ENCODE data around the gene TMEM44. TPM values are rescaled to one million over a fixed set of nuclear protein-coding genes. Genes with fewer than 3 reads are reported as not detected.

TMEM44 gene
- total RNA-seq, 1 donor from 2014 or later: 35.3 TPM

- Mint-ChIP-seq H3K4me3 (ENCODE audit: unreplicated experiment) (no peak overlapping the region), H3K27me3 (ENCODE audit: unreplicated experiment) (peaks cover 1% of the 10 kb centered on the region), H3K4me1 (ENCODE audit: low read depth, unreplicated experiment) (no peaks in the 10 kb centered on the region), H3K27ac (ENCODE audit: unreplicated experiment) (no peak overlapping the region), H3K36me3 (ENCODE audit: unreplicated experiment) (peaks cover 7% of the 10 kb centered on the region), H3K9me3 (ENCODE audit: unreplicated experiment) (peaks cover 1% of the 10 kb centered on the region)
- TF ChIP-seq, protein P1, sequence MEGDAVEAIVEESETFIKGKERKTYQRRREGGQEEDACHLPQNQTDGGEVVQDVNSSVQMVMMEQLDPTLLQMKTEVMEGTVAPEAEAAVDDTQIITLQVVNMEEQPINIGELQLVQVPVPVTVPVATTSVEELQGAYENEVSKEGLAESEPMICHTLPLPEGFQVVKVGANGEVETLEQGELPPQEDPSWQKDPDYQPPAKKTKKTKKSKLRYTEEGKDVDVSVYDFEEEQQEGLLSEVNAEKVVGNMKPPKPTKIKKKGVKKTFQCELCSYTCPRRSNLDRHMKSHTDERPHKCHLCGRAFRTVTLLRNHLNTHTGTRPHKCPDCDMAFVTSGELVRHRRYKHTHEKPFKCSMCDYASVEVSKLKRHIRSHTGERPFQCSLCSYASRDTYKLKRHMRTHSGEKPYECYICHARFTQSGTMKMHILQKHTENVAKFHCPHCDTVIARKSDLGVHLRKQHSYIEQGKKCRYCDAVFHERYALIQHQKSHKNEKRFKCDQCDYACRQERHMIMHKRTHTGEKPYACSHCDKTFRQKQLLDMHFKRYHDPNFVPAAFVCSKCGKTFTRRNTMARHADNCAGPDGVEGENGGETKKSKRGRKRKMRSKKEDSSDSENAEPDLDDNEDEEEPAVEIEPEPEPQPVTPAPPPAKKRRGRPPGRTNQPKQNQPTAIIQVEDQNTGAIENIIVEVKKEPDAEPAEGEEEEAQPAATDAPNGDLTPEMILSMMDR (IDR thresholded peaks at IDR 0.05; ENCODE audit: partially characterized antibody, unreplicated experiment): no peak
- no peak for DNase-seq
Measured at GRCh38 chr3:194543550-194543949, 89.7 kb downstream of the TMEM44 start.

DNA sequence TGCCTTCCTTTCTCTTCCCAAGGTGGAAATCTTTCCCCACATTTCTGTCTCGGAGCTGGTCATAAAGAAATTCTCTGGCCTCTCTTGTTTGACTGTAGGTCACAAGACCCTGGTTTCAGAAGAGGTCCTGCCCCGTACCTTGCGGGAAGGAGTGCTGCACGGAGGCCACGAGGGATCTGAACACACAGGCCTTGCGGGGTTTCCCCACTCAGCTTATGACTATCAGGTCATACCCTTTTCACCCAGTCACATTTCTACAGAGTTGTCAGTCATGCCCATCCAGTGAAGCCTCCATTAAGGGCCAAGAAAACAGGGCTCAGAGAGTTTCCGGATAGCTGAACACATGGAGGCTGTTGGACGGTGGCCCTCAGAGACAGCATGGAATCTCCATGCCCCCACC, 91.7 kb downstream of the TMEM44 start:
- Mint-ChIP-seq H3K36me3 (ENCODE audit: unreplicated experiment) (no peaks in the 10 kb centered on the region), H3K27ac (ENCODE audit: unreplicated experiment) (no peak overlapping the region), H3K4me1 (ENCODE audit: low read depth, unreplicated experiment) (no peaks in the 10 kb centered on the region), H3K9me3 (ENCODE audit: unreplicated experiment) (peaks cover 2% of the 10 kb centered on the region), H3K4me3 (ENCODE audit: unreplicated experiment) (no peak overlapping the region), H3K27me3 (ENCODE audit: unreplicated experiment) (peaks cover 2% of the 10 kb centered on the region)
- DNase-seq: no peak
- TF ChIP-seq, protein P1 (IDR thresholded peaks at IDR 0.05; ENCODE audit: partially characterized antibody, unreplicated experiment): no peak

DNA sequence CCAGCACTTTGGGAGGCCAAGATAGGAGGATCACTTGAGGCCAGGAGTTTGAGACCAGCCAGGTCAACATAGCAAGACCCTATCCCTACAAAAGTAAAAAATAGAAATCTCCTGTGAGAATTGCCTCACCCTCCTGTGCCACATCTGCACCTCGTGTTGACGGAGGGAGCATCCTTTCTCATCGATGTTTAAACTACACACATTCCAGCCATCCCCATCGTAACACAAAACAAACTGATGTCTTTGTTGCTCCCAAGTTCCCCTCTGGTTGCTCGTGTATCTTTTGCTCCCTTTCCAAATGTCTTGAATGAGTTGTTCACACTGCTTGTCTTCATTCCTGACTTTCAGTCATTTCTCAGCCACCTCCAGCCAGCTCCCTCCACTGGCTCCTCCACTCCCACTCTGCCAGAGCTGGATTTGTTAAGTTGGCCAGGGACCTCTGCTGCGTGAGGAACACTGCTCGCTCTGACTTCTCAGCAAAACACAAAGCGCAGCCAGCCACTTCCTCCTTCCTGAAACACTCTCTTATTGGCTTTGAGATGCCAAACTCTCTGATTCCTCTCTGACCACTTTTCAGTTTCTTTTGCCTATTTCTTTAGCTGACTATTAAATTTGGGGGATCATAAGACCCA, 92.8 kb downstream of the TMEM44 start:
- H3K27me3 Mint-ChIP-seq (ENCODE audit: unreplicated experiment): peaks cover 3% of the 10 kb centered on the region
- peaks cover 3% of the 10 kb centered on the region for H3K9me3 Mint-ChIP-seq (ENCODE audit: unreplicated experiment)
- H3K4me3 Mint-ChIP-seq (ENCODE audit: unreplicated experiment): no peak overlapping the region
- no peak for DNase-seq
- TF ChIP-seq, protein P1 (IDR thresholded peaks at IDR 0.05; ENCODE audit: partially characterized antibody, unreplicated experiment): no peak
- H3K36me3 Mint-ChIP-seq (ENCODE audit: unreplicated experiment): no peaks in the 10 kb centered on the region
- H3K4me1 Mint-ChIP-seq (ENCODE audit: low read depth, unreplicated experiment): no peaks in the 10 kb centered on the region
- H3K27ac Mint-ChIP-seq (ENCODE audit: unreplicated experiment): no peak overlapping the region

DNA sequence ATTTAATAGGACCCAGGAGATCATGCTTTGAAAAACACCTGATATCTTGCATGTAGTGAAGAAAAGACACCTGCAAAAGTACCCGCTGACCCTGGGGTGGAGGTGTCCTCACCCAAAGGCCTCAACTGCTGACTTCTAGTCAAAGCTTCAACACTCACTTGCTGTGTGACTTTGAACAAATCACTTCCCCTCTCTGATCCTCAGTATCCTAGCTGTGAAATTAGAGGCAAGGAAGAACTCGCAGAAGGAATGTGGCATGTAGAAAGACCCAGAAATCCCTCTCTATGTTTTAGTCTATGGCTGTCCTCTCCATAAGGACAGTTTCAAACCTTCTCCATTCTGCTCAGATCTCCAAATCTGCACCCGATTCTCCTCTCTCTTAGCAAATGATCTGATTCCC, 93.7 kb downstream of the TMEM44 start:
- DNase-seq: no peak
- Mint-ChIP-seq H3K9me3 (ENCODE audit: unreplicated experiment) (peaks cover 3% of the 10 kb centered on the region), H3K27me3 (ENCODE audit: unreplicated experiment) (peaks cover 2% of the 10 kb centered on the region), H3K4me3 (ENCODE audit: unreplicated experiment) (no peak overlapping the region), H3K27ac (ENCODE audit: unreplicated experiment) (no peak overlapping the region), H3K36me3 (ENCODE audit: unreplicated experiment) (peaks cover 8% of the 10 kb centered on the region), H3K4me1 (ENCODE audit: low read depth, unreplicated experiment) (no peaks in the 10 kb centered on the region)
- TF ChIP-seq, protein P1 (IDR thresholded peaks at IDR 0.05; ENCODE audit: partially characterized antibody, unreplicated experiment): no peak

DNA sequence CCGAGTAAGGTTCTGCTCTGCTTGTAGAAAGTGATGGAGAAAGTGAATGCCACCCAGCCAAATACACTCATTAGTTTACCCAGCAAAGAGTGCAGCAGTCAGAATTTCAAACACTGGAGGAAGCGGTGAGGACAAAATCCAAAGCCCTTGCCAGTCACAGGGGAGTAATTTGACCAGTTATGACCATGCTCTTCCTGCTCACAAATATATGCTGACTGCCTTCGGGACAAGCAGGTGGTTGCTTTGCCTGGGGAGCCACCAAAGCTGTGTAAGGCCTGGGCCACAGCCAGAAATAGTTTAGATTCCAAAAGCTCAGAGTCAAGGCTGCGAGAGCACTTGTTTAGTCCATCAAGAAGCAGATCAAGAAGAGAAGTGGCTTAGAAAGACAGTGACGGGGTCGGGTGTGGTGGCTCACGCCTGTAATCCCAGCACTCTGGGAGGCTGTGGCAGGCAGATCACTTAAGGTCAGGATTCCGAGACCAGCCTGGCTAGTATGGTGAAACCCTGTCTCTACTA, 95.4 kb downstream of the TMEM44 start:
- no peaks in the 10 kb centered on the region for H3K4me1 Mint-ChIP-seq (ENCODE audit: low read depth, unreplicated experiment)
- H3K9me3 Mint-ChIP-seq (ENCODE audit: unreplicated experiment): peaks cover 4% of the 10 kb centered on the region
- peaks cover 12% of the 10 kb centered on the region for H3K36me3 Mint-ChIP-seq (ENCODE audit: unreplicated experiment)
- H3K4me3 Mint-ChIP-seq (ENCODE audit: unreplicated experiment): no peak overlapping the region
- TF ChIP-seq, protein P1 (IDR thresholded peaks at IDR 0.05; ENCODE audit: partially characterized antibody, unreplicated experiment): no peak
- peaks cover 2% of the 10 kb centered on the region for H3K27me3 Mint-ChIP-seq (ENCODE audit: unreplicated experiment)
- DNase-seq: no peak
- H3K27ac Mint-ChIP-seq (ENCODE audit: unreplicated experiment): no peak overlapping the region
